ENCODE data around the gene ANO9. TPM values are rescaled to one million over a fixed set of nuclear protein-coding genes. Genes with fewer than 3 reads are reported as not detected.
A peak's percentile ranks its signal among the peaks of the same experiment; 100 is the strongest.

ANO9 gene
- total RNA-seq, 1 donor from 2014 or later = not detected

DNA sequence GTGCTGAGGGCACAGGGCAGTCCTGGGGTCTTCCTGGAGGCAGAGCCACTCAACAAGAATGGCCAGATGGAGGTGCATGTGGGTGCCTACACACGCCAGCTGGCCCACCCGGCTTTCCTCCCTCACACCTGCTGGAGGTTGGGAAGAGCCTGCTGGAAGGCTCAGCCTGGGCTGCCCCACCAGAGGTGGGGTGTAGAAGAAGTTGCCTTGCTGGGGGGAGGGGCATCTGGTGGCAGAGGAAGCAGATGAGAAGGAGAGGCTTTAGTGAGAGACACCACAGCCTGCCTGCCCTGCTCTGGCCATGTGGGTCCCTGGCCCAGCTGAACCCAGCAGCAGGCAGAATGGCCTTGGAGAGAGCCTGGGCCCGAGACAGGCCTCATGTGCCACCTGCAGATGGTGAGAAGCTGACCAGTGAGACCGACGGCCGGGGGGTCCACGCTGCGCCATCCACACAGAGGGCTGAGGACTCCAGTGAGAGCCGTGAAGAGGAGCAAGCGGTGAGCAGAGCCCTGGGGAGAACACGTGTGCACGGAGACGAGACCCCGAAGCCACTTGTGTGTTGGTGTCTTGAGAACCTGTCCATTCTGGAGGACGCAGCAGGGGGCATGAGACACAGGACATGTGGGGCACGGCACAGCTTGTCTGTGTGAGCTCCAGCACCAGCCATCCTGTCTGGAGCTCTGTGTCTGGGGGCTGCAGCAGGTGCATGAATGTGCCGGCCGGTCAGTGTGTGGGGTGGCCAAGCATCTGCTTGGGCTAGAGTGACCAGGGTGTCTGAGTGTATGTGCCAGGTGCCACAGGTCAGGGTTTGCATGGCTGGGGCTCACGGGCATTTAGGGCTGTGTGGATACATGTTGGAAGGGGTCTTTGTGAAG lies 69.9 kb downstream of the ANO9 start:
- Histone ChIP-seq H3K4me3 (ENCODE audit: low read length in 3 of 3) (no peak overlapping the region), H3K4me1 (ENCODE audit: control insufficient read depth in 3 of 3, insufficient read depth in 3 of 3, low read length in 3 of 3) (peaks cover 0 to 7% (median 4%) of the 10 kb centered on the region in 3 donors), H3K36me3 (ENCODE audit: control insufficient read depth in 3 of 3, insufficient read depth in 3 of 3, low read length in 3 of 3) (no peaks in the 10 kb centered on the region), H3K27ac (ENCODE audit: low read depth, low read length) (no peak overlapping the region), H3K9me3 (ENCODE audit: control insufficient read depth in 3 of 3, low read length in 3 of 3) (no peaks in the 10 kb centered on the region), H3K9ac (ENCODE audit: low read depth in 1 of 3, low read length in 3 of 3) (no peak overlapping the region), H3K27me3 (ENCODE audit: control insufficient read depth in 3 of 3, insufficient read depth in 3 of 3, low read length in 3 of 3) (peaks cover 38 to 49% (median 47%) of the 10 kb centered on the region in 3 donors)

DNA sequence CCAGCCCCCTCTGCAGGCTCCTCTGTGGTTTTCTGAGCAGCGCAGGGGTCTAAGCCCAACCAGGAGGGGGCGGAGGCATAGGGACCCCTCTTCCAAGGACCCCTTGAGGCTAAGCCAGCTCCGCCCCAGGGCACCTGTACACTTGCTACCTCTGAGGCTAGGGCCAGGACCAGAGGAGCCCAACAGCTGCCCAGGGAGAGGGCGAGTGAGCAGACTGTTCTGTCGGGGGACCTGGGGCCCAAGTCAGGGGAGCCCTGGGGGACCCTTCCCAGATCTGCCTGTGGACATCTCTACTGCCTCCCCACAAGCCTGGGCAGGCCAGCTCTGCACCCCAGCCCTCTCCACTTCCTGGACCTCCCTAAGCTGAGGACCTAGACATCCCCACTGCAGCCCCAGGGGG lies 70.8 kb downstream of the ANO9 start:
- Histone ChIP-seq H3K9me3 (ENCODE audit: control insufficient read depth in 3 of 3, low read length in 3 of 3) (no peaks in the 10 kb centered on the region), H3K27ac (ENCODE audit: low read depth, low read length) (no peak overlapping the region), H3K9ac (ENCODE audit: low read depth in 1 of 3, low read length in 3 of 3) (no peak overlapping the region), H3K4me3 (ENCODE audit: low read length in 3 of 3) (no peak overlapping the region), H3K27me3 (ENCODE audit: control insufficient read depth in 3 of 3, insufficient read depth in 3 of 3, low read length in 3 of 3) (peaks cover 44 to 55% (median 53%) of the 10 kb centered on the region in 3 donors), H3K36me3 (ENCODE audit: control insufficient read depth in 3 of 3, insufficient read depth in 3 of 3, low read length in 3 of 3) (no peaks in the 10 kb centered on the region), H3K4me1 (ENCODE audit: control insufficient read depth in 3 of 3, insufficient read depth in 3 of 3, low read length in 3 of 3) (peaks cover 0 to 7% (median 4%) of the 10 kb centered on the region in 3 donors)

DNA sequence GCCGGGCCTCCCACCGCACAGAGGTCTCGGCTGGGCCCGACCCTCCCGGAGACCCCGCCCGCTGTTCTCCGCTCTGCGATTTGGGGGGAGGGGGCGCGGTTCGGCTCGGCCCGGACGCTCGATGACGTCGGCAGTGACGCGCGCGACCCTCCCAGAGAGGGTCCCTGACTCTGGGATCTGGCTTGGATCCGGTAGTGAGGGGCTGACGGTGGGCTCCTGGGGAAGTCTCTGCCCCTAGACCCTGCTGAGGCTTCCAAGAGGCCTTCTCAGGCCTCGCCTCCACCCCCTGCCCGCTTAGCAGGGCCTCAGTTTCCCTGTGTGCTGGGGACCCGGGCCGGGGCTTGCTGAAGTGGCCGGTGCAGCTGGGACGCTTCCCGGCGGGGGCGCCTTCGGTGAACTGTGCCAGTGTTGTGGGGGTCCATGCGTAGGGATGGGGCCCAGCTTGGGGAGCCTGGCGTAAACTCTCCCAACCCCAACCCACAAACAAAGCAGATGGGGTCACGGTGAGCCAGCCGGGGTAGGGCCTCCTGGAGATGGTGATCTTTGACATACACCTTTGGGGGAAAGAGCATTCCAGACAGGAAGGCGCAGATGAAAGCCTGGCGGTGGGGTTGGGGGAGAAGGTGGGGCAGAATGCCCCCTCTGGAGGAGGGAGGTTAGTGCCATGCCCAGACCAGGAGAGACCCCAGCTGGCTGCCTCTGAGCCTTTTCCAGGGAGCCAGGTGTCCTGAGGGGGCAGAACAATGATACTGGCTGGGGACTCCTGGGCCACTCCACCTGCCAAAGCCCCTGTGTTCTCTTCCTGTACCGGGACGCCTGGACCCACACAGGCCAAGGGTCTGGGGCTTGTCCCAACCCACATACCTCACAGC lies 71.5 kb downstream of the ANO9 start:
- Histone ChIP-seq H3K27ac (ENCODE audit: low read depth, low read length) (no peak overlapping the region), H3K4me3 (ENCODE audit: low read length in 3 of 3) (no peak overlapping the region), H3K9ac (ENCODE audit: low read depth in 1 of 3, low read length in 3 of 3) (no peak overlapping the region), H3K9me3 (ENCODE audit: control insufficient read depth in 3 of 3, low read length in 3 of 3) (no peaks in the 10 kb centered on the region), H3K4me1 (ENCODE audit: control insufficient read depth in 3 of 3, insufficient read depth in 3 of 3, low read length in 3 of 3) (peaks cover 0 to 7% (median 4%) of the 10 kb centered on the region in 3 donors), H3K27me3 (ENCODE audit: control insufficient read depth in 3 of 3, insufficient read depth in 3 of 3, low read length in 3 of 3) (peaks cover 47 to 59% (median 56%) of the 10 kb centered on the region in 3 donors), H3K36me3 (ENCODE audit: control insufficient read depth in 3 of 3, insufficient read depth in 3 of 3, low read length in 3 of 3) (no peaks in the 10 kb centered on the region)

DNA sequence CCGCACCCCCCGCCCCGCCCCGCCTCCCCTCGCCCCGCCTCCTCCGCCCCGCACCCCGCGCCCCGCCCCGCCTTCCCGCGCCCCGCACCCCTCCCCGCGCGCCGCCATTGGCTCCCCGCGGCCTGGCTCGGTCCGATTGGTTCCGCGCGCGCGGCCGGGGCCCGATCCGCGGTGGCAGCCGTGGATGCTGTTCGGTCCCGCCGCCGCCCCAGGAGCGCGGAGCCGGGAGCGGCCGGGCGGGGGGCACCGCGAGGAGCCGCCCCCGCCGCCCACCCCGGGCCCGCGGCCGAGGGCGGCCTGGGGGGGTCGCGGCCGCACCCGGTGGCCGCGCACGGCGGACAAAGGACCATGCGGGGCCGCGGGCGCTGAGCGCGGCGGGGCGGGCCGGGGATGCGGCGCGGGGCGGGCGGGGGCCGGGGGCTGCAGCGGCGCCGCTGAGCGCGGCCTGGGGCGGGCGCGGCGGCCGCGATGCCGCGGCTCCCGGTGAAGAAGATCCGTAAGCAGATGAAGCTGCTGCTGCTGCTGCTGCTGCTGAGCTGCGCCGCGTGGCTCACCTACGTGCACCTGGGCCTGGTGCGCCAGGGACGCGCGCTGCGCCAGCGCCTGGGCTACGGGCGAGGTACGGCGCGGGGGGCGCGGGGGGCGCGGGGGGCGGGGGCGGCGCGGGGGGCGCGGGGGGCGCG lies 72.3 kb downstream of the ANO9 start, which contains the start of gene B4GALNT4:
TSS of gene B4GALNT4 (plus strand) at position 164 of the 683 bp plus-strand sequence. CDS start at position 469, 305 bp downstream.
- peak within 1 kb of the TSS in 1 of 3 donors; percentile 8 for H3K9ac ChIP-seq (ENCODE audit: low read depth in 1 of 3, low read length in 3 of 3)

DNA sequence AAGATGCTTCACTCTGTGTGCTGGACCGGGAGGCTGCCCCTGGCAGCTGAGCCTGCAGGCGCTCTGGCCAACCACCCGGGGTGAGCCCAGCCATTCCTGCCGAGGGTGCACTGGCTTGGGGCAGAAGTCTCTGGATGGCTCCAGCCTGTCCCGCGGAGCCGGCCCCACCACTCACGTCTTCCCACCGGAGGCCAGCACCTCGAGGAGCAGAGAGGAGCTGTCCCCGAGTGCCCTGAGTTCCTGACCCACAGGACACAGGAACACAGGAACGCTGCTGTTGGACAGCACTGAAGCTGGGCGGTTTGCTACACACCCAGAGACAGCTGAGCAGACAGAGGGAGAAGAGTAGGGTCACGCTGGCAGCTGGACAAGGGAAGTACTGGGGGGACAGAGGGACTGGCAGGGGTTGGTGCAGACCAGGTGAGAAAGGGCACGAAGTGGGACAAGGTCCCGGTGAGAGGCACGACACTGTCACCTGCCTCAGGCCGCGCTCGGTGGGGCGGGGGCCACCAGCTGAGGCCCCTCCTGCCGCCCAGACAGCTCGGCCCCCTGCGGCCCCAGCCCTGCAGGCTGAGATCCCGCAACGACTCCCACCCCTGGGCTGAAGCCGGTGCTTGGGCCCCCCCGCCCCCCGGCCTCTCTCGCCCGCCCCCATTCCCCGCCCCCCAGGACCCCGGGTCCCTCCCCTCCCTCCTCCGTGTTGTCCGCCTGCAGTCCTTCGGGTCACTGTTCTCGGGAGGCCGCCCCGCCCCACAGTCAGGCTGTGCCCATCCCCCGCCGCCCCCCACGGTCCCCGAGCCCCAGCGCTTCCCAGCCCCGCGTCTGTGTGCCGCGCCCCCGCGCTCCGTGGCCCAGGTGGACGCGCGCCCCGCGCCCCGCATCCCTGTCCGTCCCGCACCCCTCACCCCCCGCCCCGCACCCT lies 73.1 kb downstream of the ANO9 start:
- Histone ChIP-seq H3K4me1 (ENCODE audit: control insufficient read depth in 3 of 3, insufficient read depth in 3 of 3, low read length in 3 of 3) (peaks cover 0 to 7% (median 4%) of the 10 kb centered on the region in 3 donors), H3K9me3 (ENCODE audit: control insufficient read depth in 3 of 3, low read length in 3 of 3) (no peaks in the 10 kb centered on the region), H3K36me3 (ENCODE audit: control insufficient read depth in 3 of 3, insufficient read depth in 3 of 3, low read length in 3 of 3) (no peaks in the 10 kb centered on the region), H3K4me3 (ENCODE audit: low read length in 3 of 3) (peak overlapping the region in 1 of 3 donors; percentile 22), H3K27ac (ENCODE audit: low read depth, low read length) (no peak overlapping the region), H3K9ac (ENCODE audit: low read depth in 1 of 3, low read length in 3 of 3) (peak overlapping the region in 1 of 3 donors; percentile 8), H3K27me3 (ENCODE audit: control insufficient read depth in 3 of 3, insufficient read depth in 3 of 3, low read length in 3 of 3) (peaks cover 62 to 72% (median 69%) of the 10 kb centered on the region in 3 donors)

More for the DNA sequence above, 72.3 kb downstream of the ANO9 start, which contains the start of gene B4GALNT4:
- peaks cover 0 to 7% (median 4%) of the 10 kb centered on the region in 3 donors for H3K4me1 ChIP-seq (ENCODE audit: control insufficient read depth in 3 of 3, insufficient read depth in 3 of 3, low read length in 3 of 3)
- H3K27me3 ChIP-seq (ENCODE audit: control insufficient read depth in 3 of 3, insufficient read depth in 3 of 3, low read length in 3 of 3) = peaks cover 56 to 67% (median 64%) of the 10 kb centered on the region in 3 donors
- no peaks in the 10 kb centered on the region for H3K9me3 ChIP-seq (ENCODE audit: control insufficient read depth in 3 of 3, low read length in 3 of 3)
- peak within 1 kb of the TSS in 1 of 3 donors; percentile 22 for H3K4me3 ChIP-seq (ENCODE audit: low read length in 3 of 3)
- H3K27ac ChIP-seq (ENCODE audit: low read depth, low read length) = no peak within 1 kb of the TSS
- H3K36me3 ChIP-seq (ENCODE audit: control insufficient read depth in 3 of 3, insufficient read depth in 3 of 3, low read length in 3 of 3) = no peaks in the 10 kb centered on the region

DNA sequence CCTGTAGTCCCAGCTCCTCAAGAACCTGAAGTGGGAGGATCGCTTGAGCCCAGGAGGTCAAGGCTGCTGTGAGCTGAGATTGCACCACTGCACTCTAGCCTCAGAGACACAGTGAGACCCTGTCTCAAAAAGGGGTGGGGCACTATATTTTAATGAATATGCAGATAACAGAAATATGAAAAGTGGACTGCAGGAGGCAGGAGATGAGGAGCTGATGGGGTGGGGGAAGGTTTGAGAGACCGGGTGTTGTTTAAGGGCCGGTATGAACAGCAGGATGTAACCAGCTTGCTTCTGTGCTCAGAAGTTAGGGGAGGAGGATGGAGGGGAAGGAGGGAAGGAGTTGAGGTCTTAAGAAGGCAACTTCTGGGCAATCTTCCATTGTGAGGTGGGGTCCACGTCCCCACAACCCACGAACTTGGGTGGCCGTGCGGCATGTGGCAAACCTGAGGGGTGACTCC lies 73.8 kb downstream of the ANO9 start:
- Histone ChIP-seq H3K27ac (ENCODE audit: low read depth, low read length) (no peak overlapping the region), H3K4me1 (ENCODE audit: control insufficient read depth in 3 of 3, insufficient read depth in 3 of 3, low read length in 3 of 3) (peaks cover 0 to 7% (median 4%) of the 10 kb centered on the region in 3 donors), H3K9me3 (ENCODE audit: control insufficient read depth in 3 of 3, low read length in 3 of 3) (no peaks in the 10 kb centered on the region), H3K36me3 (ENCODE audit: control insufficient read depth in 3 of 3, insufficient read depth in 3 of 3, low read length in 3 of 3) (no peaks in the 10 kb centered on the region), H3K9ac (ENCODE audit: low read depth in 1 of 3, low read length in 3 of 3) (no peak overlapping the region), H3K4me3 (ENCODE audit: low read length in 3 of 3) (no peak overlapping the region), H3K27me3 (ENCODE audit: control insufficient read depth in 3 of 3, insufficient read depth in 3 of 3, low read length in 3 of 3) (peaks cover 62 to 72% (median 66%) of the 10 kb centered on the region in 3 donors)

Small RNA genes lying within 50 kb of the gene (small RNA-seq; reads per million reads assigned to genes)
- not detected for gene RN7SL838P

Other genes starting within 250 kb of the ANO9 start
- not detected for gene SCGB1C1, start 248.9 kb downstream of the ANO9 start, total RNA-seq
- 8.9 TPM for gene BET1L, start 234.6 kb downstream of the ANO9 start, total RNA-seq
- gene RIC8A, start 234.3 kb downstream of the ANO9 start, total RNA-seq = 87.7 TPM
- 14.6 TPM for gene SIRT3, start 205.7 kb downstream of the ANO9 start, total RNA-seq
- gene PSMD13, start 205.0 kb downstream of the ANO9 start, total RNA-seq = 104 TPM
- gene NLRP6, start 163.6 kb downstream of the ANO9 start, total RNA-seq = not detected
- 2.6 TPM for gene PGGHG, start 152.9 kb downstream of the ANO9 start, total RNA-seq
- gene IFITM5, start 142.5 kb downstream of the ANO9 start, total RNA-seq = not detected
- 6.3 TPM for gene IFITM2, start 134.2 kb downstream of the ANO9 start, total RNA-seq
- gene IFITM1, start 128.0 kb downstream of the ANO9 start, total RNA-seq = 13.0 TPM
- gene IFITM3, start 121.2 kb downstream of the ANO9 start, total RNA-seq = 15.7 TPM
- 5.2 TPM for gene B4GALNT4, start 72.5 kb downstream of the ANO9 start, total RNA-seq
- 1.0 TPM for gene PKP3, start 47.8 kb downstream of the ANO9 start, total RNA-seq
- 5.7 TPM for gene SIGIRR, start 27.0 kb downstream of the ANO9 start, total RNA-seq
- 21.4 TPM for gene PTDSS2, start 8.3 kb upstream of the ANO9 start, total RNA-seq
- gene RNH1, start 65.2 kb upstream of the ANO9 start, total RNA-seq = 84.5 TPM
- gene HRAS, start 93.6 kb upstream of the ANO9 start, total RNA-seq = 63.2 TPM
- gene LRRC56, start 95.5 kb upstream of the ANO9 start, total RNA-seq = under 0.01 TPM
- gene LMNTD2, start 118.7 kb upstream of the ANO9 start, total RNA-seq = under 0.01 TPM
- 0.52 TPM for gene RASSF7, start 119.0 kb upstream of the ANO9 start, total RNA-seq
- 21.9 TPM for gene PHRF1, start 134.5 kb upstream of the ANO9 start, total RNA-seq
- gene IRF7, start 173.9 kb upstream of the ANO9 start, total RNA-seq = 6.8 TPM
- 1.0 TPM for gene CDHR5, start 182.9 kb upstream of the ANO9 start, total RNA-seq
- gene SCT, start 185.2 kb upstream of the ANO9 start, total RNA-seq = 74.6 TPM
- not detected for gene DRD4, start 195.3 kb upstream of the ANO9 start, total RNA-seq

All from skeletal muscle tissue (tissue), 5 donors.